Mesendoderm (in vitro differentiated cells): ENCODE data around the gene QRFP.

Experiments
- DNase-seq: peaks from one replicate; pipeline ENCODE4 v3.0.0; 2013
- H2AK5ac ChIP-seq: 2 replicates; pipeline ENCODE4 v1.6.1; 2013; ENCODE audit warnings: low read length, inconsistent platforms
- H2BK120ac ChIP-seq: 2 replicates; pipeline ENCODE4 v1.6.1; 2013; ENCODE audit warnings: low read depth, mild to moderate bottlenecking, low read length, moderate library complexity, mixed read lengths
- H2BK15ac ChIP-seq: replicated peaks from 2 replicates; pipeline ENCODE4 v1.6.1; 2013; ENCODE audit warnings: low read depth, mild to moderate bottlenecking, moderate library complexity
- H2BK5ac ChIP-seq: 2 replicates; pipeline ENCODE4 v1.6.1; 2013; ENCODE audit warnings: low read length, inconsistent platforms
- H3K18ac ChIP-seq: 2 replicates; pipeline ENCODE4 v1.6.1; 2013; ENCODE audit warnings: mild to moderate bottlenecking, low read length, mixed read lengths
- H3K23ac ChIP-seq: one replicate; pipeline ENCODE4 v1.6.1; 2013; ENCODE audit warnings: low read length
- H3K27ac ChIP-seq: 2 replicates; pipeline ENCODE4 v1.5.1; 2013; ENCODE audit warnings: low read depth, mild to moderate bottlenecking, inconsistent platforms, low read length, moderate library complexity
- H3K27me3 ChIP-seq: 2 replicates; pipeline ENCODE4 v1.6.1; 2013; ENCODE audit warnings: low read length, control low read depth, mild to moderate bottlenecking, inconsistent platforms; ENCODE audit not compliant: insufficient read depth, poor library complexity
- H3K36me3 ChIP-seq: 2 replicates; pipeline ENCODE4 v1.6.1; 2013; ENCODE audit warnings: low read length, inconsistent platforms; ENCODE audit not compliant: control insufficient read depth, insufficient read depth
- H3K4ac ChIP-seq: one replicate; pipeline ENCODE4 v1.6.1; 2013; ENCODE audit warnings: low read depth, mild to moderate bottlenecking, low read length, moderate library complexity
- H3K4me1 ChIP-seq: 2 replicates; pipeline ENCODE4 v1.6.1; 2013; ENCODE audit warnings: low read depth, low read length, inconsistent platforms; ENCODE audit not compliant: control insufficient read depth
- H3K4me2 ChIP-seq: 2 replicates; pipeline ENCODE4 v1.6.1; 2013; ENCODE audit warnings: low read length
- H3K4me3 ChIP-seq: 2 replicates; pipeline ENCODE4 v1.5.1; 2013; ENCODE audit warnings: mild to moderate bottlenecking, low read length
- H3K56ac ChIP-seq: one replicate; pipeline ENCODE4 v1.6.1; 2013; ENCODE audit warnings: low read length
- H3K79me1 ChIP-seq: 2 replicates; pipeline ENCODE4 v1.6.1; 2013; ENCODE audit warnings: low read length, inconsistent platforms
- H3K79me2 ChIP-seq: 2 replicates; pipeline ENCODE4 v1.6.1; 2013; ENCODE audit warnings: mild to moderate bottlenecking, low read length; ENCODE audit not compliant: control insufficient read depth, insufficient read depth
- H3K9ac ChIP-seq: 2 replicates; pipeline ENCODE4 v1.6.1; 2013; ENCODE audit warnings: low read length, inconsistent platforms
- H4K5ac ChIP-seq: one replicate; pipeline ENCODE4 v1.6.1; 2013; ENCODE audit warnings: low read length
- H4K8ac ChIP-seq: one replicate; pipeline ENCODE4 v1.6.1; 2013; ENCODE audit warnings: low read depth, mild to moderate bottlenecking, control low read depth, low read length, moderate library complexity
- WGBS: extraction: QIAGEN DNeasy Blood & Tissue Kit; methylation state at CpG from one replicate; pipeline ENCODE4 v1.1.7; 2013; ENCODE audit warnings: low lambda C conversion rate, missing lambda C conversion rate; ENCODE audit not compliant: insufficient coverage; ENCODE audit errors: extremely low coverage; 5-methylcytosine and 5-hydroxymethylcytosine counted together

The QRFP gene

DNA sequence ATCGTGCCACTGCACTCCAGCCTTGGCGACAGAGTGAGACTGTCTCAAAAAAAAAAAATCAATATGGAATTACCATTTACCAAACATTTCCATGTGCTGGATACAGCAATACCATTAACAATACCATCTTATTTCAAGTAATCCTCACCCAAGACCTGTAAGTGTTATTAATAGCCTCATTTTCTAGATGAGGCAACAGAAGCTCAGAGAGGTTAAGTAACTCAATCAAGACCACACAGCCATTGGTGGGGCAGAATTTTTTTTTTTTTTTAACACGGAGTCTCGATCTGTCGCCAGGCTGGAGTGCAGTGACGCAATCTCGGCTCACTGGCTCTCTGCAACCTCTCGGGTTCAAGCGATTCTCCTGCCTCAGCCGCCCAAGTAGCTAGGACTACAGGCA, 46.1 kb upstream of the QRFP start:
- no peak overlapping the region for H3K56ac ChIP-seq
- H3K4me1 ChIP-seq = no peaks in the 10 kb centered on the region
- WGBS = no CpG with 5 or more reads among the region's 10 CpGs
- H3K79me1 ChIP-seq = no peaks in the 10 kb centered on the region
- no peak overlapping the region for H3K4me2 ChIP-seq
- no peak overlapping the region for H3K4me3 ChIP-seq
- DNase-seq = no peak
- H3K27me3 ChIP-seq = peaks cover 10% of the 10 kb centered on the region
- no peaks in the 10 kb centered on the region for H3K36me3 ChIP-seq
- no peak overlapping the region for H2BK120ac ChIP-seq
- H4K5ac ChIP-seq = no peak overlapping the region
- H3K79me2 ChIP-seq = no peaks in the 10 kb centered on the region
- no peak overlapping the region for H3K4ac ChIP-seq
- no peak overlapping the region for H3K9ac ChIP-seq
- no peak overlapping the region for H3K23ac ChIP-seq
- H4K8ac ChIP-seq = no peak overlapping the region
- H2BK5ac ChIP-seq = no peak overlapping the region
- no peak overlapping the region for H2BK15ac ChIP-seq
- no peak overlapping the region for H2AK5ac ChIP-seq
- no peak overlapping the region for H3K18ac ChIP-seq
- no peak overlapping the region for H3K27ac ChIP-seq

DNA sequence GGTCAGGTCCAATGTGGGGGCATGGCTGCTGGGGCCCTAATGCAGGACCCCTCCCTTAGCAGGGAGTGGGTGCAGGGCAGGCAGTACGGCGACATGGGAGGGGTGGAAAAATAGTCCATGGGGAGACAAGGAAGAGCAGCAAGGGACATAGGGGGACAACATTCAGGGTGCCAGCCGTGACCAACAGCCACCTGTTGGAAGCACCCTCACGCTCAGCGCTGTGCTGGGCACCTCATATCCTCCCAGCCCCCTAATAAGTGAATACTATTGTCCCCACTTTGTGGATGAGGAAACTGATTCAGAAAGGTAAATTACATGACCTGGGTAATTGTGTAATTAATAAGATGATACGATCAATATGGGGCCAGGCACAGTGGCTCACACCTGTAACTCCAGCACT, 45.5 kb upstream of the QRFP start:
- no peak overlapping the region for H3K4me2 ChIP-seq
- H2BK120ac ChIP-seq = no peak overlapping the region
- H3K79me1 ChIP-seq = no peaks in the 10 kb centered on the region
- H4K8ac ChIP-seq = no peak overlapping the region
- no peak overlapping the region for H3K9ac ChIP-seq
- no peaks in the 10 kb centered on the region for H3K79me2 ChIP-seq
- H3K27ac ChIP-seq = no peak overlapping the region
- H3K56ac ChIP-seq = no peak overlapping the region
- H4K5ac ChIP-seq = no peak overlapping the region
- H2BK5ac ChIP-seq = no peak overlapping the region
- peaks cover 10% of the 10 kb centered on the region for H3K27me3 ChIP-seq
- no peak overlapping the region for H2AK5ac ChIP-seq
- no peak for DNase-seq
- H2BK15ac ChIP-seq = no peak overlapping the region
- no peaks in the 10 kb centered on the region for H3K36me3 ChIP-seq
- H3K18ac ChIP-seq = no peak overlapping the region
- no peaks in the 10 kb centered on the region for H3K4me1 ChIP-seq
- H3K4ac ChIP-seq = no peak overlapping the region
- H3K4me3 ChIP-seq = no peak overlapping the region
- H3K23ac ChIP-seq = no peak overlapping the region
- no CpG with 5 or more reads among the region's 6 CpGs for WGBS

- no peak overlapping the region for H3K27ac ChIP-seq
- no peak overlapping the region for H3K4me3 ChIP-seq
- H3K27me3 ChIP-seq = peaks cover 10% of the 10 kb centered on the region
- no peak overlapping the region for H2BK120ac ChIP-seq
- no peak overlapping the region for H3K4me2 ChIP-seq
- H2BK5ac ChIP-seq = no peak overlapping the region
- H3K79me2 ChIP-seq = no peaks in the 10 kb centered on the region
- no peak overlapping the region for H3K4ac ChIP-seq
- H3K9ac ChIP-seq = no peak overlapping the region
- H4K5ac ChIP-seq = no peak overlapping the region
- H3K18ac ChIP-seq = no peak overlapping the region
- no peak overlapping the region for H2BK15ac ChIP-seq
- no peak overlapping the region for H3K23ac ChIP-seq
- no peaks in the 10 kb centered on the region for H3K79me1 ChIP-seq
- whole genome bisulfite sequencing = no CpG with 5 or more reads among the region's 36 CpGs
- no peak overlapping the region for H2AK5ac ChIP-seq
- H3K56ac ChIP-seq = no peak overlapping the region
- H3K4me1 ChIP-seq = peaks cover 4% of the 10 kb centered on the region
- H3K36me3 ChIP-seq = no peaks in the 10 kb centered on the region
- H4K8ac ChIP-seq = no peak overlapping the region
- peak; percentile 87 for DNase-seq
Observed at GRCh38 chr9:130940693-130941576, 44.3 kb upstream of the QRFP start.

GRCh38 chr9:130940027-130940549, 43.5 kb upstream of the QRFP start:
- no peak overlapping the region for H3K23ac ChIP-seq
- H4K5ac ChIP-seq = no peak overlapping the region
- H3K79me2 ChIP-seq = no peaks in the 10 kb centered on the region
- no peak overlapping the region for H3K56ac ChIP-seq
- no peak overlapping the region for H3K4me3 ChIP-seq
- no peak overlapping the region for H3K18ac ChIP-seq
- no peak overlapping the region for H2BK5ac ChIP-seq
- H3K4me2 ChIP-seq = no peak overlapping the region
- peaks cover 10% of the 10 kb centered on the region for H3K27me3 ChIP-seq
- no CpG with 5 or more reads among the region's 32 CpGs for WGBS
- no peak overlapping the region for H2AK5ac ChIP-seq
- no peak overlapping the region for H2BK120ac ChIP-seq
- H3K4ac ChIP-seq = no peak overlapping the region
- H3K36me3 ChIP-seq = no peaks in the 10 kb centered on the region
- no peak overlapping the region for H3K27ac ChIP-seq
- no peak for DNase-seq
- H4K8ac ChIP-seq = no peak overlapping the region
- H2BK15ac ChIP-seq = no peak overlapping the region
- H3K4me1 ChIP-seq = peaks cover 4% of the 10 kb centered on the region
- H3K9ac ChIP-seq = no peak overlapping the region
- no peaks in the 10 kb centered on the region for H3K79me1 ChIP-seq

GRCh38 chr9:130939405-130940026, 42.9 kb upstream of the QRFP start:
- no CpG with 5 or more reads among the region's 75 CpGs for WGBS
- peaks cover 10% of the 10 kb centered on the region for H3K27me3 ChIP-seq
- peaks cover 4% of the 10 kb centered on the region for H3K4me1 ChIP-seq
- H3K56ac ChIP-seq = peak overlapping the region; percentile 80
- H3K79me2 ChIP-seq = no peaks in the 10 kb centered on the region
- H2AK5ac ChIP-seq = no peak overlapping the region
- no peaks in the 10 kb centered on the region for H3K79me1 ChIP-seq
- H3K4me3 ChIP-seq = peak overlapping the region; percentile 23
- H4K5ac ChIP-seq = no peak overlapping the region
- peak overlapping the region; percentile 25 for H3K4ac ChIP-seq
- no peak overlapping the region for H2BK5ac ChIP-seq
- H4K8ac ChIP-seq = no peak overlapping the region
- no peaks in the 10 kb centered on the region for H3K36me3 ChIP-seq
- no peak overlapping the region for H3K27ac ChIP-seq
- peak overlapping the region; percentile 85 for H3K4me2 ChIP-seq
- peak overlapping the region; percentile 41 for H3K9ac ChIP-seq
- H3K18ac ChIP-seq = no peak overlapping the region
- H2BK120ac ChIP-seq = no peak overlapping the region
- DNase-seq = peak; percentile 46
- H2BK15ac ChIP-seq = no peak overlapping the region
- H3K23ac ChIP-seq = peak overlapping the region; percentile 24
